HFFc6 (cell line): Measurements from ENCODE around the gene TMEM184A. TPM values are rescaled to one million over a fixed set of nuclear protein-coding genes. Genes with fewer than 3 reads are reported as not detected.
"Not testable (repeated sequence)": the region's sequence is repeated elsewhere in the genome, so short reads cannot be mapped to it uniquely, and the experiment has no call there.

ENCODE experiments used
- DNase-seq: peaks from one replicate; pipeline ENCODE4 v3.0.0-alpha.2; 2018
- H3K27ac Mint-ChIP-seq: 2 replicates; pipeline ENCODE4 v1.8.0; 2020; ENCODE audit warnings: mild to moderate bottlenecking, mixed read lengths
- H3K27me3 Mint-ChIP-seq: 2 replicates; pipeline ENCODE4 v1.8.0; 2021; ENCODE audit warnings: mild to moderate bottlenecking, moderate library complexity, mixed read lengths; ENCODE audit not compliant: insufficient read depth
- H3K36me3 Mint-ChIP-seq: 2 replicates; pipeline ENCODE4 v1.8.0; 2021; ENCODE audit warnings: low read depth, mixed read lengths
- H3K4me1 Mint-ChIP-seq: 2 replicates; pipeline ENCODE4 v1.8.0; 2020; ENCODE audit warnings: low read depth, mixed read lengths
- H3K4me3 Mint-ChIP-seq: 2 replicates; pipeline ENCODE4 v1.8.0; 2020; ENCODE audit warnings: mild to moderate bottlenecking, moderate library complexity, mixed read lengths
- H3K9me3 Mint-ChIP-seq: 2 replicates; pipeline ENCODE4 v1.8.0; 2020; ENCODE audit warnings: mild to moderate bottlenecking, mixed read lengths
- total RNA-seq, 6 experiments: library from RNA; stranded (reverse); fragmentation: NEBNext Ultra II Directional; extraction: Animal tissue kit (Norgen Biotek cat#: 25700); gene quantifications; 2 replicates in 1 of 6; 3 replicates in 5 of 6; pipeline ENCODE4 v1.2.3, GENCODE V29; 2021
- TF ChIP-seq, protein P1 (sequence below): fragments of 200-600 bp; sonication (generic); IDR thresholded peaks from 2 replicates; pipeline ENCODE4 v1.5.0; 2021; ENCODE audit warnings: antibody characterized with exemption, mild to moderate bottlenecking

The TMEM184A gene
- total RNA-seq, 6 experiments from 2014 or later: 0.79 to 2.0 (median 1.5) TPM

DNA sequence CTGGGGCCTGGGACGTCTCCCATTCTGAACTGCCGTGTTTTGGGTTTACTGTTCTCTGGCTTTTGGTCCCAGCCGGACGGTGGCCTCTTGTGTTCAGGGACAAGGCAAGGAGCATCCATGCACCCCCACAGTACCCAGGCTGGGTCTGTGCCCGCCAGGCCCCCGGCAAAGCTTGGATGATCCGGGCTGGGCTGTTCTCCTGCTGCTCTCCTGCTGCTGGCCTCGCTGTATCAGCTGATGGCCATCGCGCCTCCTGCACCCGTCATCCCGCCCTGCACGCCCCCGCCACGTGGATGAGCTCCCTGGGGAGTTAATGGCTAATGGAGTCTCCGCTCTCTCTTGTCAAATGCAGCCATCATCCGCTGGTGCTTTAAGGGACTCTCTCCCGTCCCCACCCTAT, 28.7 kb upstream of the TMEM184A start:
- Mint-ChIP-seq H3K9me3 (peaks cover 12% of the 10 kb centered on the region), H3K4me3 (no peak overlapping the region), H3K4me1 (peaks cover 4% of the 10 kb centered on the region), H3K36me3 (peaks cover 5% of the 10 kb centered on the region; the same call in 1 of the 2 replicates), H3K27ac (no peak overlapping the region), H3K27me3 (peaks cover 30% of the 10 kb centered on the region)
- TF ChIP-seq, protein P1, sequence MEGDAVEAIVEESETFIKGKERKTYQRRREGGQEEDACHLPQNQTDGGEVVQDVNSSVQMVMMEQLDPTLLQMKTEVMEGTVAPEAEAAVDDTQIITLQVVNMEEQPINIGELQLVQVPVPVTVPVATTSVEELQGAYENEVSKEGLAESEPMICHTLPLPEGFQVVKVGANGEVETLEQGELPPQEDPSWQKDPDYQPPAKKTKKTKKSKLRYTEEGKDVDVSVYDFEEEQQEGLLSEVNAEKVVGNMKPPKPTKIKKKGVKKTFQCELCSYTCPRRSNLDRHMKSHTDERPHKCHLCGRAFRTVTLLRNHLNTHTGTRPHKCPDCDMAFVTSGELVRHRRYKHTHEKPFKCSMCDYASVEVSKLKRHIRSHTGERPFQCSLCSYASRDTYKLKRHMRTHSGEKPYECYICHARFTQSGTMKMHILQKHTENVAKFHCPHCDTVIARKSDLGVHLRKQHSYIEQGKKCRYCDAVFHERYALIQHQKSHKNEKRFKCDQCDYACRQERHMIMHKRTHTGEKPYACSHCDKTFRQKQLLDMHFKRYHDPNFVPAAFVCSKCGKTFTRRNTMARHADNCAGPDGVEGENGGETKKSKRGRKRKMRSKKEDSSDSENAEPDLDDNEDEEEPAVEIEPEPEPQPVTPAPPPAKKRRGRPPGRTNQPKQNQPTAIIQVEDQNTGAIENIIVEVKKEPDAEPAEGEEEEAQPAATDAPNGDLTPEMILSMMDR: no peak
- no peak for DNase-seq

DNA sequence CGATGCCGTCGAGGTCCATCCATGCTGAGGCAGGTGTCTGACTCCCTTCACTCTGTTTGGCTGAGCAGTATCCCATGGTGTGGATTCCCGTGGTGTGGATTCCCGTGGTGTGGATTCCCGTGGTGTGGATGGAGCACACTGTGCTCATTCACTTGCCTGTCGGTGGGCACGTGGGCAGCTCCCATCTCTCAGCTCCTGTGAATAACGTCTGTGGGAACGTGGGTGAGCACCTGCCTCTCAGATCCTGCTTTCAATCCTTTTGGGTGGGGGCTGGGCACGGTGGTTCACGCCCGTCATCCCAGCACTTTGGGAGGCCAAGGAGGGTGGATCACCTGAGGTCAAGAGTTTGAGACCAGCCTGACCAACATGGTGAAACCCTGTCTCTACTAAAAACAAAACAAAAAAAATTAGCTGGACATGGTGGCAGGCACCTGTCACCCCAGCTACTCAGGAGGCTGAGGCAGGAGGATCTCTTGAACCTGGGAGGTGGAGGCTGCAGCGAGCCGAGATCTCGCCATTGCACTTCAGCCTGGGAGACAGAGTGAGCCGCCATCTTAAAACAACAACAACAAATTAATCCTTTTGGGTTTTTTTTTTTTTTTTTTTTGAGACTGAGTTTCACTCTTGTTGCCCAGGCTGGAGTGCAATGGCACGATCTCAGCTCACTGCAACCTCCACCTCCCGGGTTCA, 27.4 kb upstream of the TMEM184A start:
- peaks cover 22% of the 10 kb centered on the region for H3K27me3 Mint-ChIP-seq
- not testable (repeated sequence) for H3K9me3 Mint-ChIP-seq, DNase-seq, H3K36me3 Mint-ChIP-seq, H3K4me3 Mint-ChIP-seq, H3K27ac Mint-ChIP-seq, H3K4me1 Mint-ChIP-seq

DNA sequence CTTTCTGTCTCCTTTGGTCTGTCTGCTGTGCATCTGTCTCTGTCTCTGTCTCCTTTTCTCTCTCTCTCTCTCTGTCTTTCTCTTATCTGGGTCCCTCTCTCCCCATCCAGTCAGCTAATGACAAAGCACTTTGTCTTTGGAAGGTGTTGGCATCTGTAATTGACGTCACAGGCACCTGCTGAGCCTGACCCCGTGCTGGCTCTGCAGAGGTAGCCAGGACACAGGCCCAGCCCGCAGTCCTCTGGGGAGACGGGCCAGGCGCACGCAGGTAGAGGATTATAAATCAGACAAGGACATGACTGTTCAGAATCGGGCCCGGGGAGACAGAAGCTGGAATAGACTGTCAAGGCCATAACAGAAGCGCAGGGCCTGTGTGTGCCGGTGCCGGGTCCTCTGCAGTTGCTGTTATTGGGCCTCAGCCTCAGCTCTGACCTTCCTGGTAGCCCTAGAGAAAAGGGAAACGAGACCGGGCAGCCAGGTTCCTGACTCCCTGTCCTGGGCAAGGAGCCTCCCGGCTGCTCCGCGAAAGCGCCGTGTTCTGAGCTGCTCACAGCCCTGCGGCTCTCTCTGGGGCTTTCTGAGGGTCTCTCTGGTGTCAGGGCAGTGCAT, 24.5 kb upstream of the TMEM184A start:
- H3K27me3 Mint-ChIP-seq: peaks cover 9% of the 10 kb centered on the region
- H3K4me1 Mint-ChIP-seq: peaks cover 6% of the 10 kb centered on the region
- H3K27ac Mint-ChIP-seq: no peak overlapping the region
- H3K9me3 Mint-ChIP-seq: no peaks in the 10 kb centered on the region
- H3K4me3 Mint-ChIP-seq: no peak overlapping the region
- DNase-seq: no peak
- no peaks in the 10 kb centered on the region; the same call in 1 of the 2 replicates for H3K36me3 Mint-ChIP-seq
- TF ChIP-seq, protein P1: no peak

DNA sequence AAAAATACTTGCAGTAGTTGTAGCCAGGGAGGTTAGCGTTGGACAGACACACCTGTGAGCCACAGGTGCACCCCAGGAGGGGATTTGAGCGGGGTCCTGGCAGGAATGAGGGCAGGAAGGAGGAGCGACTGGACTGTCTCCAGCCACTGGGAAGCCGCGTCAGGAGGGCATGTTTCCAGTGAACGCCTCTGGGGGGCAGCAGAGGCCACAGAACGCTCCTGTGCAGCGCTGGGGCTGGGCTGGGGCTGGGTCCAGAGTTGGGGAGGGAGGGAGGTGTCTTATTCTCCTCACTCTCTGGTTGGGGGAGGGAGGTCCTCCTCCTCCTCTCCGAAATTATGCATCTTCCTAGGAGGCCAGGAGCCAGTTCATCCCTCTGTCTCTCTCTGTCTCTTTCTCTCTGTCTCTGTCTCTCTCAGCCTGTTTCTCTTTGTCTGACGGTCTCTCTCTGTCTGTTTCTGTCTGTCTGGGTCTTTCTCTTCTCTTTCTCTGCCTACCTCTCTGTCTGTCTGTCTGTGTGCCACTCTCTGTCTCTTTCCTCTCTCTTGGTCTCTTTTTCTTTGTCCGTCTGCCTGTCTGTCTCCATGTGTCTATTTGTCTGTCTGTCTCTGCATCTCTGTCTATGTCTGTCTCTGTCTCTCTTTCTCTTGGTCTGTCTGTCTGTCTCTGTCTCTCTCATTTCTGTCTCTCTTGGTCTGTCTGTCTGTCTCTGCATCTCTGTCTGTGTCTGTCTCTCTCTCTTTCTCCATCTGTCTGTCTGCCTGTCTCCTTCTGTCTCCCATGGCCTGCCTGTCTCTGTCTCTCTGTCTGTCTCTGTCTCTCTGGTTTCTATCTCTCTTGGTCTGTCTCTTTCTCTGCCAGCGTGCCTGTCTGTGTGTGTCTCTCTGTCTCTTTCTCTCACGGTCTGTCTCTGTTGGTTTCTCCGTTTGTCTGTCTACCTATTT, 23.7 kb upstream of the TMEM184A start:
- peak; percentile 21 for DNase-seq
- H3K9me3 Mint-ChIP-seq: no peaks in the 10 kb centered on the region
- H3K27ac Mint-ChIP-seq: no peak overlapping the region
- TF ChIP-seq, protein P1: peak; percentile 87
- H3K27me3 Mint-ChIP-seq: peaks cover 7% of the 10 kb centered on the region
- H3K36me3 Mint-ChIP-seq: no peaks in the 10 kb centered on the region; the same call in 1 of the 2 replicates
- H3K4me3 Mint-ChIP-seq: no peak overlapping the region
- peaks cover 6% of the 10 kb centered on the region for H3K4me1 Mint-ChIP-seq

DNA sequence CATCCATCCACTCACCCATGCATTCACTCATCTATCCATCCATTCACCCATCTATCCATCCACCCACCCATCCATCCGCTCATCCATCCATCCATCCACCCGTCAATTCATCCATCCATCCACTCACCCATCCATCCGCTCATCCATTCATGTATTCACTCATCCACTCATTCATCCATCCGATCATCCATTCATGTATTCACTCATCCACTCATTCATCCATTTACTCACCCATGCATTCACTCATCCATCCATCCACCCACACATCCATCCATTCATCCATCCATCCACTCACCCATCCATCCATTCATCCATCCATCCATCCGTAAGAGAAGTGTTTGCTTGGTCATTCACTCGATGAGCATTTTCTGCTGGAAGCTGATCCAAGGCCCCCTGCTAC, 22.5 kb upstream of the TMEM184A start:
- H3K36me3 Mint-ChIP-seq: no peaks in the 10 kb centered on the region; the same call in 1 of the 2 replicates
- TF ChIP-seq, protein P1: no peak
- H3K4me1 Mint-ChIP-seq: peaks cover 6% of the 10 kb centered on the region
- no peak overlapping the region for H3K27ac Mint-ChIP-seq
- no peaks in the 10 kb centered on the region for H3K9me3 Mint-ChIP-seq
- peaks cover 3% of the 10 kb centered on the region for H3K27me3 Mint-ChIP-seq
- no peak overlapping the region for H3K4me3 Mint-ChIP-seq
- no peak for DNase-seq
